ENCODE data around the gene ELL. TPM values are rescaled to one million over a fixed set of nuclear protein-coding genes. Genes with fewer than 3 reads are reported as not detected.

Gene ELL
- total and polyA plus RNA-seq, 9 of the 15 experiments (the other 6 are each of a cell fraction or from before 2014, with no cell fraction given), result 0.24 to 22.5 (median 4.1) TPM

- no peak for DNase-seq (ENCODE audit: extremely low read depth in 1 of 4, low spot score in 3 of 4)
- ChIA-PET CTCF (ENCODE audit: low intra/inter-chr PET ratio) (no interaction called here), POLR2A (interaction anchor here (0.5 to 0.7 kb wide), 3 partner anchors 30 to 345 kb away, joined by 3 read pairs; no protein-coding TSS in a partner anchor)
- ATAC-seq, result no peak
- Histone ChIP-seq H3K79me2 (ENCODE audit: control insufficient read depth, insufficient read depth, low read length) (peaks cover 3% of the 10 kb centered on the region; the same call in 1 of the 3 replicates), H3K9ac (ENCODE audit: insufficient read depth in 1 of 2, low read depth in 2 of 2, low read length in 2 of 2) (peak overlapping the region in 1 of 2 experiments; percentile 22; a peak in 1 of 4 replicates), H3K27me3 (ENCODE audit: control insufficient read depth in 2 of 2, insufficient read depth in 2 of 2, low read length in 2 of 2) (no peaks in the 10 kb centered on the region), H3K4me3 (no peak overlapping the region), H3K36me3 (ENCODE audit: control insufficient read depth, insufficient read depth, low read length) (peaks cover 64% of the 10 kb centered on the region), H3K9me3 (replicated peaks; ENCODE audit: control insufficient read depth, insufficient read depth, low read depth, low read length) (no peaks in the 10 kb centered on the region), H3K27ac (ENCODE audit: extremely low read depth, low read depth, low read length) (no peak overlapping the region), H4K20me1 (replicated peaks; ENCODE audit: control insufficient read depth, insufficient read depth, low read length) (0 out of 2 replicates have a peak, but pooled peaks cover 4% of the 10 kb centered on the region), H3K4me1 (replicated peaks in 1 of 2; ENCODE audit: control insufficient read depth in 2 of 2, insufficient read depth in 2 of 2, low read length in 2 of 2) (peaks cover 21 to 67% of the 10 kb centered on the region in 2 experiments), H3K4me2 (ENCODE audit: insufficient read depth, low read length) (no peak overlapping the region), H2AFZ (ENCODE audit: low read depth, low read length) (no peak overlapping the region), H3K9me1 (ENCODE audit: control insufficient read depth, insufficient read depth, low read length) (peaks cover 14% of the 10 kb centered on the region)
- no TSS peak for BruUV-seq (replicated peaks)
- FAIRE-seq, result no peak
- TF ChIP-seq TAF9B (IDR thresholded peaks at IDR 0.05; ENCODE audit: partially characterized antibody), result no peak
- in situ Hi-C loops (cut with MboI) (no loop called here), intact Hi-C loops (cut with micrococcal nuclease) (no loop called here)
- 98% methylated on average over 11 of the region's 19 CpGs for WGBS (ENCODE audit: insufficient coverage, low coverage, missing lambda C conversion rate)
Measured at GRCh38 chr19:18444513-18444912, 77.4 kb downstream of the ELL start.

DNA sequence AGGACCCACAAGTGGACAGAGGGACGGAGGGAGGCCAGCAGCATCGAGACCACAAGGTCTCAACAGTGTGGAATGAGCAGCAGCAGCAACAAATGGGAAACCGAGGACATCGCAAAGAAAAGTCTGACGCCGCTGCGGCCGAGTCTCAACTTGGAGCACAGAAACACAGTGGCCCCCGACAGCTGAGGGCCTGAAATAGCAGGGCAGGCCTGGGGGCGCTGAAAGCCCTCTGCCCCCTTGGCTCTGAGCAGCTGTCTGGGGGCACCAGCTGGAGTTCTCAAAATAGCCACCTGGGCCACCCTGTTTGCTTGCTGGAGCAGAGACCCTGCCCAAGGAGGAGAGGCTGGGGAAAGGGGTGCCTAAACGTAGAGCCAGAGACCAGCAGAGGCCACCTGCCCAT lies 78.0 kb downstream of the ELL start:
- Histone ChIP-seq H3K9me1 (ENCODE audit: control insufficient read depth, insufficient read depth, low read length) (peaks cover 14% of the 10 kb centered on the region), H3K4me3 (no peak overlapping the region), H3K27me3 (ENCODE audit: control insufficient read depth in 2 of 2, insufficient read depth in 2 of 2, low read length in 2 of 2) (no peaks in the 10 kb centered on the region), H3K27ac (ENCODE audit: extremely low read depth, low read depth, low read length) (no peak overlapping the region), H3K79me2 (ENCODE audit: control insufficient read depth, insufficient read depth, low read length) (peaks cover 3% of the 10 kb centered on the region; the same call in 1 of the 3 replicates), H3K9me3 (replicated peaks; ENCODE audit: control insufficient read depth, insufficient read depth, low read depth, low read length) (no peaks in the 10 kb centered on the region), H3K4me2 (ENCODE audit: insufficient read depth, low read length) (no peak overlapping the region), H3K36me3 (ENCODE audit: control insufficient read depth, insufficient read depth, low read length) (peaks cover 57% of the 10 kb centered on the region), H2AFZ (ENCODE audit: low read depth, low read length) (no peak overlapping the region), H4K20me1 (replicated peaks; ENCODE audit: control insufficient read depth, insufficient read depth, low read length) (0 out of 2 replicates have a peak, but pooled peaks cover 4% of the 10 kb centered on the region), H3K9ac (ENCODE audit: insufficient read depth in 1 of 2, low read depth in 2 of 2, low read length in 2 of 2) (no peak overlapping the region; a peak in 1 of 4 replicates), H3K4me1 (replicated peaks in 1 of 2; ENCODE audit: control insufficient read depth in 2 of 2, insufficient read depth in 2 of 2, low read length in 2 of 2) (peaks cover 27 to 68% of the 10 kb centered on the region in 2 experiments)
- DNase-seq (ENCODE audit: extremely low read depth in 1 of 4, low spot score in 3 of 4) (no peak), FAIRE-seq (no peak), ATAC-seq (no peak)
- BruUV-seq (replicated peaks), result no TSS peak
- WGBS (ENCODE audit: insufficient coverage, low coverage, missing lambda C conversion rate), result 89% methylated on average over 11 of the region's 11 CpGs
- ChIA-PET POLR2A (interaction anchor here (0.5 to 0.7 kb wide), 2 partner anchors 31 to 95 kb away, joined by 3 read pairs; no protein-coding TSS in a partner anchor), CTCF (ENCODE audit: low intra/inter-chr PET ratio) (no interaction called here)
- intact Hi-C loops (cut with micrococcal nuclease) (no loop called here), in situ Hi-C loops (cut with MboI) (no loop called here)
- no peak for TF ChIP-seq HDAC2 (IDR thresholded peaks at IDR 0.05)
- no peak for TF ChIP-seq CHD1 (IDR thresholded peaks at IDR 0.05; ENCODE audit: low read length)
- no peak for TF ChIP-seq ZNF785 (CRISPR knock-in tag; IDR thresholded peaks at IDR 0.05)
- no peak for TF ChIP-seq CUX1 (CRISPR knock-in tag; IDR thresholded peaks at IDR 0.05)
- TF ChIP-seq EGR1 (conservative IDR thresholded peaks at IDR 0.05), result no peak
- TF ChIP-seq ETV1 (tag; conservative IDR thresholded peaks at IDR 0.05; ENCODE audit: low read depth), result no peak
- no peak for TF ChIP-seq ZBTB9 (CRISPR knock-in tag; IDR thresholded peaks at IDR 0.05)
